Right lobe of liver (tissue), 4 donors: ENCODE measurements around the gene ROR2.

ENCODE experiments used
- POLR2A ChIP-seq: fragments of 450-650 bp; IDR thresholded peaks from one replicate; pipeline ENCODE4 v1.6.1; 2017; ENCODE audit warnings: antibody characterized with exemption, mild to moderate bottlenecking
- TF ChIP-seq, protein P1 (sequence below), 4 donors: fragments of 200-600 bp in 3 of 4; fragments of 450-650 bp in 1 of 4; IDR thresholded peaks; one replicate each; pipeline versions ENCODE4 v1.5.1 to v1.8.0; 2016 to 2022; ENCODE audit warnings: antibody characterized with exemption in 4 of 4, mild to moderate bottlenecking in 2 of 4
- donor health status: DM: no; HTN: no; CAD: no.
- donor health status: DM: no; HTN: no; CAD: no.
- donor health status: DM: no; HTN: yes; CAD: no.

DNA sequence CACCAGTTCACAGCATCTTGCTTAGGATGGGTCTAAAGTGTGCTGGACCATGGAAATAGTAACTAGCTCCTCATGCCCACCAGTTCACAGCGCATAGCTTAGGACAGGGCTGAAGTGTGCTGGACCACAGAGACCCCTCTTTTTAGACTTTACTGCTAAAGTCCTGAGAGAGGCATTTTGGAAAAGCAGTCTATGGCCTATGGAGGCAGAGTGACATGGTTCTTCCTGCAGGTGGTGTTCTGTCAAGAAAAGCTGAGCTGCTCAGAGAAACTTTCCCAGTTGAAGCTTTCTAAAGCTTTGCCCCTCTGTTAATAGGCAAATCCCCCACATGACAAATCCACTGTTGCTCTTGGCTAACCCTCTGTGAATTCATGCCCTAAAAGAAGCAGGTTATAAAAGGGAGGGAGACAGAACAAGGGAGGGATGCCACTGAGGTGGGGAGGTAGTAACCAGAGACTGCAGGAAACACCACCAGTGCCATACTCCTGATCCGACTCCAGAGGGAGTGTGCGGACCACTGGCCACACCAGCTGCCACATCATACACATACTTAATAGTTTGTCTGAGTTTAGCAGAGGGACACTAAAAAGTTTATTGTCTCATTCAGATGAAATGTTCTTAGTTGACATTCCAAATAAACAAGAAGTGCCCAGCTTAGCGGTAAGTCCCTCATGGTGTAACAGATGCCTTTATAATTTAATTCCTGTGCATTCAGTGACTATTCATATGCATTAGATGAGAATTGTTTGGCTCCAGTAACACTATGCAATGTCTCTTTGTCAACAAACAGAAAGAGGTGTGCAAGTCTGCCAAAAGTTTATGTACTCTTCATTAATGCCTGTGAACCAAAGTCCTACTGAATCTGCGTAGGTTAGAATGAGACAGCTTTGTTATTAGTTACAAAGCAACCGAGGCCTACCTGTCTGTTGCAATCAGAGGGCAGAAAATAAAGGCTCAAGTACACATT lies 290.2 kb downstream of the ROR2 start:
- TF ChIP-seq, protein P1, sequence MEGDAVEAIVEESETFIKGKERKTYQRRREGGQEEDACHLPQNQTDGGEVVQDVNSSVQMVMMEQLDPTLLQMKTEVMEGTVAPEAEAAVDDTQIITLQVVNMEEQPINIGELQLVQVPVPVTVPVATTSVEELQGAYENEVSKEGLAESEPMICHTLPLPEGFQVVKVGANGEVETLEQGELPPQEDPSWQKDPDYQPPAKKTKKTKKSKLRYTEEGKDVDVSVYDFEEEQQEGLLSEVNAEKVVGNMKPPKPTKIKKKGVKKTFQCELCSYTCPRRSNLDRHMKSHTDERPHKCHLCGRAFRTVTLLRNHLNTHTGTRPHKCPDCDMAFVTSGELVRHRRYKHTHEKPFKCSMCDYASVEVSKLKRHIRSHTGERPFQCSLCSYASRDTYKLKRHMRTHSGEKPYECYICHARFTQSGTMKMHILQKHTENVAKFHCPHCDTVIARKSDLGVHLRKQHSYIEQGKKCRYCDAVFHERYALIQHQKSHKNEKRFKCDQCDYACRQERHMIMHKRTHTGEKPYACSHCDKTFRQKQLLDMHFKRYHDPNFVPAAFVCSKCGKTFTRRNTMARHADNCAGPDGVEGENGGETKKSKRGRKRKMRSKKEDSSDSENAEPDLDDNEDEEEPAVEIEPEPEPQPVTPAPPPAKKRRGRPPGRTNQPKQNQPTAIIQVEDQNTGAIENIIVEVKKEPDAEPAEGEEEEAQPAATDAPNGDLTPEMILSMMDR (IDR thresholded peaks at IDR 0.05), result peak in 2 of 4 donors; percentile 6 to 16
- no peak for TF ChIP-seq POLR2A
